ENCODE data around the gene TEX264.

GRCh38 chr3:51751287-51751686 lies 80.2 kb downstream of the TEX264 start:
- TF ChIP-seq CTCF (IDR thresholded peaks at IDR 0.05; ENCODE audit: low read length) (no peak), EZH2 (IDR thresholded peaks at IDR 0.05; ENCODE audit: borderline replicate concordance, low read length) (no peak)
